Spleen (tissue), 11 donors: Measurements from ENCODE around the gene PLEKHB1. TPM values are rescaled to one million over a fixed set of nuclear protein-coding genes. Genes with fewer than 3 reads are reported as not detected.
A peak's percentile ranks its signal among the peaks of the same experiment; 100 is the strongest.

Experiments
- DNase-seq: peaks from one replicate; pipeline ENCODE4 v3.0.0-alpha.2; 2020
- H3K27ac ChIP-seq, 8 donors: fragments of 200-600 bp; sonication (generic) in 7 of 8; 1 replicate in 4 of 8; 2 replicates in 4 of 8; pipeline versions ENCODE4 v1.5.0 to v1.8.0; 2016 to 2021; ENCODE audit warnings: inconsistent platforms in 4 of 8, mild to moderate bottlenecking in 4 of 8, moderate library complexity in 1 of 8
- H3K27me3 ChIP-seq, 7 donors: fragments of 200-600 bp; sonication (generic) in 6 of 7; replicated peaks in 1 of 7; 1 replicate in 4 of 7; 2 replicates in 3 of 7; pipeline versions ENCODE4 v1.5.0 to v1.8.0; 2016 to 2021; ENCODE audit warnings: inconsistent platforms in 3 of 7, mild to moderate bottlenecking in 1 of 7
- H3K36me3 ChIP-seq, 6 donors: fragments of 200-600 bp; sonication (generic) in 5 of 6; 1 replicate in 4 of 6; 2 replicates in 2 of 6; pipeline versions ENCODE4 v1.5.0 to v1.8.0; 2016 to 2021; ENCODE audit warnings: inconsistent platforms in 2 of 6
- H3K4me1 ChIP-seq, 6 donors: fragments of 200-600 bp; sonication (generic) in 5 of 6; 1 replicate in 3 of 6; 2 replicates in 3 of 6; pipeline versions ENCODE4 v1.5.0 to v1.8.0; 2016 to 2021; ENCODE audit warnings: inconsistent platforms in 3 of 6
- H3K4me3 ChIP-seq, 8 donors: fragments of 200-600 bp; sonication (generic) in 7 of 8; 1 replicate in 4 of 8; 2 replicates in 4 of 8; pipeline versions ENCODE4 v1.5.0 to v1.8.0; 2016 to 2021; ENCODE audit warnings: inconsistent platforms in 4 of 8, mild to moderate bottlenecking in 4 of 8, moderate library complexity in 2 of 8
- H3K9me3 ChIP-seq, 8 donors: fragments of 200-600 bp; sonication (generic) in 7 of 8; 1 replicate in 4 of 8; 2 replicates in 4 of 8; pipeline versions ENCODE4 v1.5.0 to v1.8.0; 2016 to 2021; ENCODE audit warnings: inconsistent platforms in 4 of 8
- CTCF ChIP-seq, 11 experiments: fragments of 200-600 bp in 7 of 11; fragments of 450-650 bp in 4 of 11; sonication (generic) in 4 of 11; IDR thresholded peaks in 8 of 11; conservative IDR thresholded peaks in 3 of 11; 1 replicate in 7 of 11; 2 replicates in 4 of 11; pipeline versions ENCODE4 v1.4.0 to v1.8.0; 2016 to 2021; ENCODE audit warnings: antibody characterized with exemption in 11 of 11, inconsistent platforms in 4 of 11, mild to moderate bottlenecking in 1 of 11
- POLR2A ChIP-seq, 3 donors: fragments of 450-650 bp; IDR thresholded peaks; one replicate each; pipeline ENCODE4 v1.5.1; 2017; ENCODE audit warnings: antibody characterized with exemption in 3 of 3, mild to moderate bottlenecking in 1 of 3
- POLR2AphosphoS5 ChIP-seq, 3 donors: sonication (generic); formaldehyde crosslinking; IDR thresholded peaks; one replicate each; pipeline ENCODE4 v1.5.1; 2017; ENCODE audit warnings: antibody characterized with exemption in 3 of 3
- WGBS, 5 donors: extraction: QIAGEN DNeasy Blood & Tissue Kit in 3 of 5; methylation state at CpG; one replicate each; pipeline versions ENCODE4 v1.1.5 to v1.1.7; 2013 to 2018; 5-methylcytosine and 5-hydroxymethylcytosine counted together
- intact Hi-C: fragments of 100-400 bp; cut with DNase I; formaldehyde crosslinking; loops from one replicate; pipeline ENCODE4 v1.15.0; 2023; ENCODE audit warnings: low total_unique reads
- polyA plus RNA-seq, 3 donors: library from polyadenylated mRNA; stranded (reverse); fragments of 200-250 nt; gene quantifications; one replicate each; pipeline ENCODE4 v1.2.1, GENCODE V29; 2013
- total RNA-seq, 7 donors: library from RNA; depleted of rRNA in 3 of 7; stranded (reverse); fragments of >200 nt in 3 of 7; fragmentation: NEBNext Ultra II Directional in 4 of 7; extraction: Animal tissue kit (Norgen Biotek cat#: 25700) in 4 of 7; gene quantifications; one replicate each; pipeline versions ENCODE4 v1.1.0 to v1.2.1, GENCODE V29; 2016 to 2021
- donor health status: healthy with polysubstance abuse.
- donor health status: DM: no; HTN: no; CAD: no; lungs with moderate emphysema.
- donor health status: DM: no; HTN: no; CAD: no.
- donor health status: Bipolar disorder and iron deficiency.
- donor health status: healthy.
- donor health status: DM: no; HTN: no; CAD: no.
- donor health status: DM: yes; HTN: yes; CAD: no.

Gene PLEKHB1
- total and polyA plus RNA-seq, 10 donors: 2.0 to 12.3 (median 7.5) TPM

DNA sequence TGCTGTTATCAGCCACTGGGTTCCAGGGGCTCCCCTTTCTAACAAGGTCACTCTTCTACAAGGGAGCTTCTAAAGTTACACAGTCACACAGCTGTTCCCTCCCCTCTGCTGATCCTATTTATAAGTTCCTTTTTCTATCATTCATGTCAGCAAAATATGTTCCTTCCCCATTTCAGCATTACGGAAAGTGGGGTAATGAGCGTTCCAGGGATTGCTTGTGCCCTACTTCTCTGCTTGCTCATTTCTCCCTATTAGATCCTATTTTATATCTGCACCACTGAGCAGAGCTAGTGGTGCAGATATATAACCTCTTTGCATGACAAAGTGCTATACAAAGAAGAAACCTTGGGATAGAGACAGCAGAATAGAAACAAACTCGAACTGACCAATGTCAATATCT, 22.7 kb upstream of the PLEKHB1 start:
- no peak for DNase-seq

DNA sequence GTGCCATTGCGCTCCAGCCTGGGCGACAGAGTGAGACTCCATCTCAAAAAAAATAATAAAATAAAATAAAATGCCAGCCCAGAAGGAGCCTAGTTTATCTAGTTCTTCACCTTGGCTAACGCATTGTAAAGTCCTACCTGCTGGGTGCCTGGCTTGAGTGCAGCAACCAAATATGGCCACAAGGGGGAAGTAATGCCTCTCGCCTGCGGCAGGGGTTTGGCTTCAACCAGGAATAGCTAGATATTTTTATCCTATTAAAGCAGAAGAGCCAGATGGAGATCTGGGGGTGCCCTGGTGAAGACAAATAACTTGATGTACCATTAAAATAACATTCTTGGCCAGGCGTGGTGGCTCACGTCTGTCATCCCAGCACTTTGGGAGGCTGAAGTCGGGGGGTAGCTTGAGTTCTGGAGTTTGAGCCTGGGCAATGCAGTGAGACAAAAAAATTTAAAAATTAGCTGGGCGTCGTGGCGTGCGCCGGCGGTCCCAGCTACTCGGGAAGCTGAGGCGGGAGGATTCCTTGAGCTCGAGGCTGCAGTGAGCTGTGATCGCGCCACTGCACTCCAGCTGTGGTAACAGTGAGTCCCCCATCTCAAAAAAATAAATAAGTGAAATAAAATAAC, 20.6 kb upstream of the PLEKHB1 start:
- Histone ChIP-seq H3K4me3 (no peak overlapping the region), H3K27me3 (peaks cover 0 to 25% (median 0%) of the 10 kb centered on the region in 7 donors), H3K36me3 (no peaks in the 10 kb centered on the region), H3K9me3 (no peaks in the 10 kb centered on the region), H3K4me1 (peaks cover 3 to 35% (median 15%) of the 10 kb centered on the region in 6 donors), H3K27ac (no peak overlapping the region)
- WGBS, 5 donors: 28 to 34% (median 31%) methylated on average over 19 of the region's 19 CpGs
- TF ChIP-seq CTCF (IDR thresholded peaks at IDR 0.05 in 8 of 11, conservative IDR thresholded peaks at IDR 0.05 in 3 of 11) (peak; percentile 75 to 96 (median 91)), POLR2A (IDR thresholded peaks at IDR 0.05) (no peak), POLR2AphosphoS5 (IDR thresholded peaks at IDR 0.05) (peak in 1 of 3 donors; percentile 36)
- peak; percentile 86 for DNase-seq
- intact Hi-C loops: no loop called here

More for the DNA sequence above, 22.7 kb upstream of the PLEKHB1 start:
- H3K36me3 ChIP-seq: no peaks in the 10 kb centered on the region
- WGBS, 5 donors: 22 to 30% (median 22%) methylated on average over 3 of the region's 3 CpGs
- no peaks in the 10 kb centered on the region for H3K9me3 ChIP-seq
- peak in 1 of 3 donors; percentile 22 for TF ChIP-seq POLR2AphosphoS5 (IDR thresholded peaks at IDR 0.05)
- no peak for TF ChIP-seq POLR2A (IDR thresholded peaks at IDR 0.05)
- no peak overlapping the region for H3K4me3 ChIP-seq
- peaks cover 3 to 35% (median 15%) of the 10 kb centered on the region in 6 donors for H3K4me1 ChIP-seq
- H3K27ac ChIP-seq: peak overlapping the region in 6 of 8 donors; percentile 43 to 79 (median 66)
- intact Hi-C loops: no loop called here
- H3K27me3 ChIP-seq: peaks cover 0 to 25% (median 0%) of the 10 kb centered on the region in 7 donors

GRCh38 chr11:73629907-73630306, 16.5 kb upstream of the PLEKHB1 start:
- intact Hi-C loops: no loop called here
- WGBS, 5 donors: 66 to 81% (median 69%) methylated on average over 7 of the region's 7 CpGs
- Histone ChIP-seq H3K4me3 (no peak overlapping the region), H3K4me1 (peaks cover 3 to 20% (median 9%) of the 10 kb centered on the region in 6 donors), H3K27me3 (peaks cover 0 to 13% (median 0%) of the 10 kb centered on the region in 7 donors), H3K27ac (no peak overlapping the region), H3K36me3 (no peaks in the 10 kb centered on the region), H3K9me3 (peaks cover 0 to 9% (median 0%) of the 10 kb centered on the region in 8 donors)
- TF ChIP-seq POLR2AphosphoS5 (IDR thresholded peaks at IDR 0.05): no peak
- TF ChIP-seq POLR2A (IDR thresholded peaks at IDR 0.05): no peak
- TF ChIP-seq CTCF (IDR thresholded peaks at IDR 0.05 in 8 of 11, conservative IDR thresholded peaks at IDR 0.05 in 3 of 11): no peak
- DNase-seq: no peak

DNA sequence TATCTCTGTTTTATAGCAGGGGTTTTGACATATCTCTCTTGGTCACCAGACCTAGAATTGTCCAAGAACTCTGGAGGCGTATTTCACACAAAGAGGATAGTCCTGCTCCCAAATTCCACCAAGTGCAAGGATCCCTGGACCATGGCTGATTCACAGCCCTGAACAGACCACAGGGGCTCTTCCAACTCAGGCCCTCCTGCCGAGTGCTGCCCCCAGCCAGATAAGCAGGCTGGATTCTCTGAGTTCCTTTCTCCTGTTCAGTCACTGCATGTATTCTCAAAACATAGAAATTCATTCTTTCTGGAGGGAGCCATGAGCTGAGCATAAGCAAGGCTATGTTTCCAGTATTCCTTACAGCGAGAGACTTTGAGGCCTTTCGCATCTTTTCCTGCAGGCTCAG, 13.4 kb upstream of the PLEKHB1 start:
- no peak for DNase-seq
- Histone ChIP-seq H3K27me3 (no peaks in the 10 kb centered on the region), H3K4me1 (peaks cover 0 to 7% (median 0%) of the 10 kb centered on the region in 6 donors), H3K27ac (no peak overlapping the region), H3K9me3 (peaks cover 0 to 9% (median 0%) of the 10 kb centered on the region in 8 donors), H3K4me3 (no peak overlapping the region), H3K36me3 (no peaks in the 10 kb centered on the region)
- TF ChIP-seq CTCF (IDR thresholded peaks at IDR 0.05 in 8 of 11, conservative IDR thresholded peaks at IDR 0.05 in 3 of 11): no peak
- TF ChIP-seq POLR2AphosphoS5 (IDR thresholded peaks at IDR 0.05): no peak
- no peak for TF ChIP-seq POLR2A (IDR thresholded peaks at IDR 0.05)
- intact Hi-C loops: no loop called here
- 93 to 99% (median 97%) methylated on average over 4 of the region's 4 CpGs for WGBS, 5 donors
